HepG2 (cell line): ENCODE results near the gene DOCK4. TPM values are rescaled to one million over a fixed set of nuclear protein-coding genes. Genes with fewer than 3 reads are reported as not detected.

Experiments used
- ATAC-seq: fragments of 200-7000 bp; cut with Tn5 transposase; 3 replicates; pipeline ENCODE4 v1.9.1; 2020; ENCODE audit warnings: mild to moderate bottlenecking, moderate library complexity
- BruUV-seq: library from RNA; stranded (reverse); fragments of 400-500 nt; replicated peaks from 2 replicates; lab custom pipeline; 2021; lab: Mats Ljungman, UMichigan
- CTCF ChIA-PET: fragments of 300-600 bp; formaldehyde crosslinking; extraction: SDS; loops from one replicate; lab custom pipeline; 2021; ENCODE audit warnings: low total read pairs, inconsistent platforms, low intra/inter-chr PET ratio; lab: Yijun Ruan, JAX
- POLR2A ChIA-PET: fragments of 350-600 bp; sonication (Branson Sonifier 250); formaldehyde crosslinking; loops from one replicate; lab custom pipeline; 2020; ENCODE audit warnings: antibody characterized with exemption, inconsistent platforms; lab: Yijun Ruan, JAX
- DNase-seq: peaks from one replicate; pipeline ENCODE4 v3.0.0-alpha.2; 2015; ENCODE audit warnings: low spot score
- FAIRE-seq: peaks from 3 replicates; lab custom pipeline; 2011; peaks lifted over from hg19 to GRCh38; lab: Jason Lieb, UNC
- H2AFZ ChIP-seq: one replicate; pipeline ENCODE4 v1.6.1; 2011; ENCODE audit warnings: low read length, inconsistent platforms
- H3K27ac ChIP-seq: fragments of 300-600 bp; 3 replicates; pipeline ENCODE4 v1.8.0; 2011; ENCODE audit warnings: mixed run types, mild to moderate bottlenecking, mixed read lengths, low read length, inconsistent platforms; ENCODE audit not compliant: insufficient read depth; ENCODE audit errors: extremely low read length
- H3K27me3 ChIP-seq, 2 experiments: fragments of 200-600 bp in 1 of 2; 2 replicates in 1 of 2; 3 replicates in 1 of 2; pipeline versions ENCODE4 v1.6.0 to v1.8.0; 2011; ENCODE audit warnings: low read length in 2 of 2, mild to moderate bottlenecking in 2 of 2, moderate library complexity in 2 of 2, inconsistent platforms in 1 of 2; ENCODE audit not compliant: insufficient read depth in 2 of 2, control insufficient read depth in 1 of 2
- H3K36me3 ChIP-seq, 2 experiments: fragments of 200-600 bp in 1 of 2; replicated peaks in 1 of 2; 2 replicates in 1 of 2; 3 replicates in 1 of 2; pipeline versions ENCODE4 v1.5.1 to v1.8.0; 2011; ENCODE audit warnings: low read length in 2 of 2, inconsistent platforms in 1 of 2; ENCODE audit not compliant: insufficient read depth in 2 of 2, control insufficient read depth in 1 of 2
- H3K4me1 ChIP-seq: 2 replicates; pipeline ENCODE4 v1.5.1; 2012; ENCODE audit warnings: low read length, inconsistent platforms; ENCODE audit not compliant: insufficient read depth
- H3K4me2 ChIP-seq: 2 replicates; pipeline ENCODE4 v1.6.0; 2011; ENCODE audit warnings: low read depth, low read length, inconsistent platforms
- H3K4me3 ChIP-seq, 3 experiments: fragments of 200-600 bp in 1 of 3; sonication (generic), shearing (Covaris generic) in 1 of 3; replicated peaks in 1 of 3; 2 replicates each; pipeline ENCODE4 v1.5.1; 2011 to 2016; ENCODE audit warnings: low read length in 3 of 3, inconsistent platforms in 2 of 3, low read depth in 2 of 3, mild to moderate bottlenecking in 2 of 3, control low read depth in 1 of 3, mixed read lengths in 1 of 3; ENCODE audit not compliant: insufficient read depth in 1 of 3
- H3K79me2 ChIP-seq: one replicate; pipeline ENCODE4 v1.6.1; 2011; ENCODE audit warnings: low read length, inconsistent platforms; ENCODE audit not compliant: insufficient read depth
- H3K9ac ChIP-seq: 2 replicates; pipeline ENCODE4 v1.6.0; 2011; ENCODE audit warnings: mild to moderate bottlenecking, low read depth, low read length, inconsistent platforms; ENCODE audit not compliant: insufficient read depth
- H3K9me3 ChIP-seq: 2 replicates; pipeline ENCODE4 v1.5.1; 2012; ENCODE audit warnings: mild to moderate bottlenecking, low read length
- H4K20me1 ChIP-seq: 2 replicates; pipeline ENCODE4 v1.6.0; 2011; ENCODE audit warnings: inconsistent platforms, mild to moderate bottlenecking, low read length, moderate library complexity; ENCODE audit not compliant: insufficient read depth
- ATRX ChIP-seq: sonication (generic); formaldehyde crosslinking; IDR thresholded peaks from 2 replicates; pipeline ENCODE4 v1.4.0; 2020; ENCODE audit warnings: missing genetic modification reagents, borderline replicate concordance
- BHLHE40 ChIP-seq: IDR thresholded peaks from 2 replicates; pipeline ENCODE4 v1.6.1; 2011; ENCODE audit warnings: low read length, improper control_type of control experiment
- GMEB2 ChIP-seq: IDR thresholded peaks from 2 replicates; pipeline ENCODE4 v1.6.1; 2016; ENCODE audit warnings: missing biosample characterization, missing genetic modification reagents, low read depth
- HOXD1 ChIP-seq: sonication (generic); formaldehyde crosslinking; IDR thresholded peaks from 2 replicates; pipeline ENCODE4 v1.5.0; 2020; ENCODE audit warnings: missing genetic modification reagents
- KLF12 ChIP-seq: sonication (generic); formaldehyde crosslinking; IDR thresholded peaks from 2 replicates; pipeline ENCODE4 v1.4.0; 2020; ENCODE audit warnings: missing genetic modification reagents, borderline replicate concordance
- POLR2A ChIP-seq, 2 experiments: IDR thresholded peaks; 2 replicates each; pipeline ENCODE4 v1.6.1; 2011; ENCODE audit warnings: low read depth in 2 of 2, low read length in 2 of 2, mild to moderate bottlenecking in 1 of 2, moderate library complexity in 1 of 2; ENCODE audit not compliant: insufficient read depth in 1 of 2
- ZBTB26 ChIP-seq: IDR thresholded peaks from 2 replicates; pipeline ENCODE4 v1.6.1; 2016; ENCODE audit warnings: missing compliant biosample characterization, missing genetic modification reagents, borderline replicate concordance
- ZNF180 ChIP-seq: sonication (generic); formaldehyde crosslinking; IDR thresholded peaks from 2 replicates; pipeline ENCODE4 v1.4.0; 2020; ENCODE audit warnings: low read depth, missing genetic modification reagents, borderline replicate concordance
- ZNF460 ChIP-seq: sonication (generic); formaldehyde crosslinking; IDR thresholded peaks from 2 replicates; pipeline ENCODE4 v1.5.1; 2020; ENCODE audit warnings: missing genetic modification reagents, mild to moderate bottlenecking, borderline replicate concordance
- ZNF883 ChIP-seq: sonication (generic); formaldehyde crosslinking; IDR thresholded peaks from 2 replicates; pipeline ENCODE4 v1.5.1; 2020; ENCODE audit warnings: mild to moderate bottlenecking, missing genetic modification reagents; ENCODE audit errors: not compliant biosample characterization
- WGBS: methylation state at CpG from one replicate; pipeline ENCODE4 v1.1.6; 2017; ENCODE audit warnings: low lambda C conversion rate; 5-methylcytosine and 5-hydroxymethylcytosine counted together
- in situ Hi-C: cut with HindIII; loops from 2 replicates; pipeline ENCODE4 v1.10.0; 2017; ENCODE audit warnings: low pct_unique_long_range_greater_than_20kb; ENCODE audit not compliant: extremely low pct_ligation_motif_present
- intact Hi-C: fragments of 100-400 bp; cut with micrococcal nuclease; formaldehyde crosslinking; loops from one replicate; pipeline ENCODE4 v1.10.0; 2022; ENCODE audit not compliant: unreplicated experiment
- polyA plus RNA-seq, 8 experiments: library from polyadenylated mRNA; depleted of rRNA in 3 of 8; stranded (reverse) in 7 of 8; unstranded in 1 of 8; fragments of >200 nt; fragmentation: Illumina TruSeq in 4 of 8; extraction: Trizol in 4 of 8; gene quantifications; 2 replicates each; pipeline versions ENCODE4 v1.2.1 to v1.2.3, GENCODE V29; 2011 to 2016; ENCODE audit warnings: low read depth in 4 of 8, missing spikeins in 1 of 8, mixed read lengths in 1 of 8; ENCODE audit not compliant: insufficient read depth in 1 of 8
- total RNA-seq, 5 experiments: library from RNA; depleted of rRNA; stranded (reverse); fragments of >200 nt; fragmentation: Illumina TruSeq; extraction: Trizol; gene quantifications; 2 replicates each; pipeline ENCODE4 v1.2.3, GENCODE V29; 2016; ENCODE audit warnings: low read depth in 1 of 5

Gene DOCK4
- total and polyA plus RNA-seq, 2 of the 13 experiments (the other 11 are each of a cell fraction or from before 2014, with no cell fraction given), result 13.5 to 17.4 TPM

- intact Hi-C loops, result no loop called here
- no peak for DNase-seq
- ATAC-seq, result no peak
- H3K36me3 ChIP-seq, result no peaks in the 10 kb centered on the region
- no peak overlapping the region for H3K27ac ChIP-seq
- peaks cover 1% of the 10 kb centered on the region; the same call in 1 of the 2 replicates for H3K4me1 ChIP-seq
- no peak for TF ChIP-seq ATRX (CRISPR knock-in tag)
- TF ChIP-seq KLF12, result no peak
- TF ChIP-seq ZBTB26 (CRISPR knock-in tag), result no peak
- no peak for TF ChIP-seq HOXD1 (CRISPR knock-in tag)
- TF ChIP-seq POLR2A (IDR thresholded peaks at IDR 0.05; ENCODE audit: insufficient read depth in 1 of 2, low read depth in 2 of 2, low read length in 2 of 2), result no peak
- no peak for TF ChIP-seq ZNF460 (CRISPR knock-in tag)
- no peak for TF ChIP-seq BHLHE40
- TF ChIP-seq ZNF883 (CRISPR knock-in tag), result no peak
- ChIA-PET POLR2A (no interaction called here), CTCF (no interaction called here)
- H4K20me1 ChIP-seq, result no peaks in the 10 kb centered on the region; the same call in 1 of the 2 replicates
- H3K79me2 ChIP-seq, result peaks cover 17% of the 10 kb centered on the region
- no peak overlapping the region for H3K4me3 ChIP-seq
- no peak overlapping the region for H3K9ac ChIP-seq
- BruUV-seq, result no TSS peak
- in situ Hi-C loops, result no loop called here
- no peaks in the 10 kb centered on the region for H3K27me3 ChIP-seq
- 93% methylated on average over 2 of the region's 2 CpGs for WGBS
- no peaks in the 10 kb centered on the region for H3K9me3 ChIP-seq
- no peak for FAIRE-seq
- no peak overlapping the region for H3K4me2 ChIP-seq
- H2AFZ ChIP-seq, result no peak overlapping the region
These were observed 37.3 kb downstream of the DOCK4 start for GRCh38 chr7:112168915-112169314.

GRCh38 chr7:112167147-112167546, 39.1 kb downstream of the DOCK4 start:
- no TSS peak for BruUV-seq
- intact Hi-C loops, result no loop called here
- Histone ChIP-seq H3K9me3 (no peaks in the 10 kb centered on the region), H3K27me3 (no peaks in the 10 kb centered on the region), H3K4me3 (no peak overlapping the region), H3K36me3 (no peaks in the 10 kb centered on the region), H3K79me2 (peaks cover 14% of the 10 kb centered on the region), H4K20me1 (peaks cover 5% of the 10 kb centered on the region; the same call in 1 of the 2 replicates), H2AFZ (no peak overlapping the region), H3K4me2 (no peak overlapping the region), H3K27ac (no peak overlapping the region), H3K4me1 (peaks cover 18% of the 10 kb centered on the region), H3K9ac (no peak overlapping the region)
- in situ Hi-C loops, result no loop called here
- TF ChIP-seq ZNF180 (no peak), GMEB2 (CRISPR knock-in tag) (no peak)
- no peak for DNase-seq
- ChIA-PET CTCF (no interaction called here), POLR2A (no interaction called here)
- 96% methylated on average over 3 of the region's 3 CpGs for WGBS
- ATAC-seq, result no peak
- FAIRE-seq, result no peak
